Natural killer cell (primary cell): ENCODE results near the gene PAX8. TPM values are rescaled to one million over a fixed set of nuclear protein-coding genes. Genes with fewer than 3 reads are reported as not detected.

Source experiments
- ATAC-seq, 3 donors: fragments of 150-1000 bp in 2 of 3; fragments of 200-7000 bp in 1 of 3; cut with Tn5 transposase; 1 replicate in 1 of 3; 2 replicates in 2 of 3; pipeline ENCODE4 v1.10.0; 2021; ENCODE audit warnings: mild to moderate bottlenecking in 2 of 3, moderate library complexity in 2 of 3
- DNase-seq, 2 donors: peaks; one replicate each; pipeline versions ENCODE4 v3.0.0 to v3.0.0-alpha.2; 2013 to 2021; ENCODE audit warnings: mixed read lengths in 1 of 2
- H3K27ac ChIP-seq: one replicate; pipeline ENCODE4 v1.5.1; 2013; ENCODE audit warnings: mild to moderate bottlenecking, low read length
- H3K27me3 ChIP-seq: one replicate; pipeline ENCODE4 v1.6.1; 2013; ENCODE audit warnings: low read length; ENCODE audit not compliant: control insufficient read depth, insufficient read depth
- H3K36me3 ChIP-seq: one replicate; pipeline ENCODE4 v1.6.1; 2013; ENCODE audit warnings: low read length; ENCODE audit not compliant: control insufficient read depth, insufficient read depth
- H3K4me1 ChIP-seq: one replicate; pipeline ENCODE4 v1.6.1; 2013; ENCODE audit warnings: low read length; ENCODE audit not compliant: control insufficient read depth, insufficient read depth
- H3K4me3 ChIP-seq: one replicate; pipeline ENCODE4 v1.5.1; 2013; ENCODE audit warnings: low read length
- H3K9me3 ChIP-seq: one replicate; pipeline ENCODE4 v1.6.1; 2013; ENCODE audit warnings: low read length; ENCODE audit not compliant: control insufficient read depth, insufficient read depth
- H3K27ac Mint-ChIP-seq, 2 donors: one replicate each; pipeline ENCODE4 v1.8.0; 2022; ENCODE audit warnings: mild to moderate bottlenecking in 2 of 2, mixed read lengths in 2 of 2, moderate library complexity in 1 of 2
- H3K27me3 Mint-ChIP-seq, 2 donors: one replicate each; pipeline ENCODE4 v1.8.0; 2022; ENCODE audit warnings: low read depth in 2 of 2, mixed read lengths in 2 of 2
- H3K36me3 Mint-ChIP-seq: one replicate; pipeline ENCODE4 v1.8.0; 2022; ENCODE audit warnings: mixed read lengths
- H3K4me1 Mint-ChIP-seq, 2 donors: one replicate each; pipeline ENCODE4 v1.8.0; 2022; ENCODE audit warnings: mixed read lengths in 2 of 2
- H3K4me3 Mint-ChIP-seq: one replicate; pipeline ENCODE4 v1.8.0; 2022; ENCODE audit warnings: mild to moderate bottlenecking, moderate library complexity, mixed read lengths
- H3K9me3 Mint-ChIP-seq, 2 donors: one replicate each; pipeline ENCODE4 v1.8.0; 2022; ENCODE audit warnings: mixed read lengths in 2 of 2
- CTCF ChIP-seq: fragments of 200-600 bp; IDR thresholded peaks from one replicate; pipeline ENCODE4 v1.8.0; 2022; ENCODE audit warnings: antibody characterized with exemption
- WGBS: methylation state at CpG from one replicate; pipeline ENCODE4 v1.1.7; 2013; ENCODE audit warnings: missing lambda C conversion rate; ENCODE audit not compliant: insufficient coverage; 5-methylcytosine and 5-hydroxymethylcytosine counted together
- intact Hi-C: fragments of 100-400 bp; cut with micrococcal nuclease; formaldehyde crosslinking; loops from one replicate; pipeline ENCODE4 v1.14.2; 2022
- total RNA-seq, 4 donors: library from RNA; stranded (reverse); fragments of 120-200 nt in 1 of 4; gene quantifications; one replicate each; pipeline versions ENCODE4 v1.2.3 to v1.2.4, GENCODE V29; 2013 to 2022

PAX8 gene
- total RNA-seq, 3 donors from 2014 or later (not counting 1 experiment from before 2014, with no cell fraction given), result 0.57 to 1.2 (median 0.65) TPM

- Mint-ChIP-seq H3K9me3 (no peaks in the 10 kb centered on the region), H3K27ac (peak overlapping the region in 1 of 2 donors; percentile 62)
- DNase-seq, result no peak
Observed at GRCh38 chr2:113218283-113219091, 60.2 kb downstream of the PAX8 start.

GRCh38 chr2:113217455-113218282 lies 61.1 kb downstream of the PAX8 start:
- peaks cover 23% of the 10 kb centered on the region for H3K4me1 ChIP-seq
- no peak for DNase-seq
- no peaks in the 10 kb centered on the region for H3K36me3 ChIP-seq
- Mint-ChIP-seq H3K27ac (peak overlapping the region in 1 of 2 donors; percentile 62), H3K9me3 (no peaks in the 10 kb centered on the region), H3K27me3 (no peaks in the 10 kb centered on the region), H3K4me1 (peaks cover 16 to 24% of the 10 kb centered on the region in 2 donors), H3K36me3 (no peaks in the 10 kb centered on the region), H3K4me3 (peak overlapping the region; percentile 52)
- 43% methylated on average over 15 of the region's 15 CpGs for WGBS
- TF ChIP-seq CTCF, result no peak
- no peak overlapping the region for H3K27ac ChIP-seq
- no peaks in the 10 kb centered on the region for H3K27me3 ChIP-seq
- no peaks in the 10 kb centered on the region for H3K9me3 ChIP-seq
- intact Hi-C loops, result no loop called here
- H3K4me3 ChIP-seq, result no peak overlapping the region
- ATAC-seq, result peak in 1 of 3 donors; percentile 36

More at GRCh38 chr2:113218283-113219091, 60.2 kb downstream of the PAX8 start:
- H3K9me3 ChIP-seq, result no peaks in the 10 kb centered on the region
- peaks cover 16 to 24% of the 10 kb centered on the region in 2 donors for H3K4me1 Mint-ChIP-seq
- H3K36me3 Mint-ChIP-seq, result no peaks in the 10 kb centered on the region
- intact Hi-C loops, result no loop called here
- 82% methylated on average over 2 of the region's 8 CpGs for WGBS
- H3K36me3 ChIP-seq, result no peaks in the 10 kb centered on the region
- no peak for TF ChIP-seq CTCF
- no peaks in the 10 kb centered on the region for H3K27me3 Mint-ChIP-seq
- no peak overlapping the region for H3K4me3 Mint-ChIP-seq
- no peaks in the 10 kb centered on the region for H3K27me3 ChIP-seq
- peak in 1 of 3 donors; percentile 40 for ATAC-seq
- H3K27ac ChIP-seq, result no peak overlapping the region
- H3K4me1 ChIP-seq, result peaks cover 23% of the 10 kb centered on the region
- H3K4me3 ChIP-seq, result no peak overlapping the region

- TF ChIP-seq CTCF, result no peak
- Histone ChIP-seq H3K36me3 (no peaks in the 10 kb centered on the region), H3K27me3 (no peaks in the 10 kb centered on the region), H3K4me3 (no peak overlapping the region), H3K4me1 (peaks cover 23% of the 10 kb centered on the region), H3K9me3 (no peaks in the 10 kb centered on the region), H3K27ac (no peak overlapping the region)
- H3K9me3 Mint-ChIP-seq, result no peaks in the 10 kb centered on the region
- 64% methylated on average over 5 of the region's 6 CpGs for WGBS
- peak overlapping the region; percentile 52 for H3K4me3 Mint-ChIP-seq
- H3K27ac Mint-ChIP-seq, result peak overlapping the region in 1 of 2 donors; percentile 62
- intact Hi-C loops, result no loop called here
- DNase-seq, result no peak
- H3K36me3 Mint-ChIP-seq, result no peaks in the 10 kb centered on the region
- H3K27me3 Mint-ChIP-seq, result no peaks in the 10 kb centered on the region
- ATAC-seq, result no peak
- peaks cover 16 to 24% of the 10 kb centered on the region in 2 donors for H3K4me1 Mint-ChIP-seq
Observed at GRCh38 chr2:113216891-113217454, 61.7 kb downstream of the PAX8 start.
